WTC11 (cell line): Measurements from ENCODE around the gene SGCB.

Experiments used
- CREB1 ChIP-seq: sonication (generic); formaldehyde crosslinking; IDR thresholded peaks from 2 replicates; pipeline ENCODE4 v1.8.0; 2023; ENCODE audit warnings: mild to moderate bottlenecking, missing genetic modification reagents
- CREM ChIP-seq: sonication (generic); formaldehyde crosslinking; IDR thresholded peaks from 2 replicates; pipeline ENCODE4 v1.8.1; 2022; ENCODE audit warnings: mild to moderate bottlenecking, missing genetic modification reagents, moderate library complexity
- CTCF ChIP-seq: fragments of 200-600 bp; IDR thresholded peaks from 2 replicates; pipeline ENCODE4 v1.8.0; 2022; ENCODE audit warnings: antibody characterized with exemption
- ELF4 ChIP-seq: sonication (generic); formaldehyde crosslinking; IDR thresholded peaks from 2 replicates; pipeline ENCODE4 v1.8.1; 2022; ENCODE audit warnings: low read depth, mild to moderate bottlenecking, moderate library complexity, missing genetic modification reagents
- NFYB ChIP-seq: sonication (generic); formaldehyde crosslinking; conservative IDR thresholded peaks from 2 replicates; pipeline ENCODE4 v1.8.0; 2022; ENCODE audit warnings: low read depth, missing genetic modification reagents
- PRDM15 ChIP-seq: sonication (generic); formaldehyde crosslinking; IDR thresholded peaks from 2 replicates; pipeline ENCODE4 v1.8.0; 2022; ENCODE audit warnings: missing genetic modification reagents
- TCF7 ChIP-seq: sonication (generic); formaldehyde crosslinking; IDR thresholded peaks from 2 replicates; pipeline ENCODE4 v1.8.0; 2022; ENCODE audit warnings: mild to moderate bottlenecking, low read depth, missing genetic modification reagents, moderate library complexity
- TEAD1 ChIP-seq: sonication (generic); formaldehyde crosslinking; IDR thresholded peaks from 2 replicates; pipeline ENCODE4 v1.8.0; 2022; ENCODE audit warnings: mild to moderate bottlenecking, missing genetic modification reagents
- TF ChIP-seq, protein P1 (sequence below): sonication (generic); formaldehyde crosslinking; IDR thresholded peaks from 2 replicates; pipeline ENCODE4 v1.8.0; 2022; ENCODE audit warnings: mild to moderate bottlenecking, missing genetic modification reagents
- TF ChIP-seq, protein P2 (sequence below): sonication (generic); formaldehyde crosslinking; IDR thresholded peaks from 2 replicates; pipeline ENCODE4 v1.8.0; 2022; ENCODE audit warnings: mild to moderate bottlenecking, missing genetic modification reagents

GRCh38 chr4:52069571-52069970 is 31.5 kb upstream of the SGCB start:
- TF ChIP-seq CTCF, result no peak
- TF ChIP-seq, protein P1, sequence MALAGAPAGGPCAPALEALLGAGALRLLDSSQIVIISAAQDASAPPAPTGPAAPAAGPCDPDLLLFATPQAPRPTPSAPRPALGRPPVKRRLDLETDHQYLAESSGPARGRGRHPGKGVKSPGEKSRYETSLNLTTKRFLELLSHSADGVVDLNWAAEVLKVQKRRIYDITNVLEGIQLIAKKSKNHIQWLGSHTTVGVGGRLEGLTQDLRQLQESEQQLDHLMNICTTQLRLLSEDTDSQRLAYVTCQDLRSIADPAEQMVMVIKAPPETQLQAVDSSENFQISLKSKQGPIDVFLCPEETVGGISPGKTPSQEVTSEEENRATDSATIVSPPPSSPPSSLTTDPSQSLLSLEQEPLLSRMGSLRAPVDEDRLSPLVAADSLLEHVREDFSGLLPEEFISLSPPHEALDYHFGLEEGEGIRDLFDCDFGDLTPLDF (CRISPR knock-in tag), result no peak
- no peak for TF ChIP-seq TEAD1 (CRISPR knock-in tag)
- TF ChIP-seq, protein P2, sequence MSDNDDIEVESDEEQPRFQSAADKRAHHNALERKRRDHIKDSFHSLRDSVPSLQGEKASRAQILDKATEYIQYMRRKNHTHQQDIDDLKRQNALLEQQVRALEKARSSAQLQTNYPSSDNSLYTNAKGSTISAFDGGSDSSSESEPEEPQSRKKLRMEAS, result no peak
- no peak for TF ChIP-seq ELF4 (CRISPR knock-in tag)
- TF ChIP-seq CREB1, result no peak
- no peak for TF ChIP-seq NFYB (CRISPR knock-in tag)
- TF ChIP-seq CREM (CRISPR knock-in tag), result no peak
- TF ChIP-seq TCF7 (CRISPR knock-in tag), result no peak
- no peak for TF ChIP-seq PRDM15 (CRISPR knock-in tag)
